Neural cell (in vitro differentiated cells): ENCODE data around the gene VRK1. TPM values are rescaled to one million over a fixed set of nuclear protein-coding genes. Genes with fewer than 3 reads are reported as not detected.

Experiments used
- H2AFZ ChIP-seq: fragments of 200-600, 300-800 bp; sonication (generic), shearing (Covaris generic); 2 replicates; pipeline ENCODE4 v1.6.0; 2014; ENCODE audit warnings: low read depth, mild to moderate bottlenecking, antibody characterized with exemption, low read length, moderate library complexity
- H3F3A ChIP-seq: fragments of 200-600 bp; shearing (Covaris generic); 2 replicates; pipeline ENCODE4 v1.6.1; 2016; ENCODE audit warnings: mild to moderate bottlenecking, moderate library complexity, mixed read lengths, antibody characterized with exemption, low read length; ENCODE audit not compliant: insufficient read depth, poor library complexity, severe bottlenecking
- H3K27ac ChIP-seq: fragments of 200-600, 300-800 bp; sonication (generic), shearing (Covaris generic); 2 replicates; pipeline ENCODE4 v1.5.1; 2014; ENCODE audit warnings: mild to moderate bottlenecking, low read length, moderate library complexity
- H3K27me3 ChIP-seq: fragments of 300-800, 200-600 bp; sonication (generic), shearing (Covaris generic); 2 replicates; pipeline ENCODE4 v1.6.0; 2014; ENCODE audit warnings: mild to moderate bottlenecking, low read depth, low read length, moderate library complexity; ENCODE audit not compliant: insufficient read depth
- H3K36me3 ChIP-seq: fragments of 300-800, 200-600 bp; sonication (generic), shearing (Covaris generic); 2 replicates; pipeline ENCODE4 v1.5.1; 2014; ENCODE audit warnings: mild to moderate bottlenecking, antibody characterized with exemption, low read length, moderate library complexity; ENCODE audit not compliant: insufficient read depth
- H3K4me2 ChIP-seq: fragments of 300-800, 200-600 bp; sonication (generic), shearing (Covaris generic); 2 replicates; pipeline ENCODE4 v1.6.0; 2014; ENCODE audit warnings: mild to moderate bottlenecking, low read length
- H3K4me3 ChIP-seq: fragments of 300-800, 200-600 bp; sonication (generic), shearing (Covaris generic); 2 replicates; pipeline ENCODE4 v1.5.1; 2014; ENCODE audit warnings: mild to moderate bottlenecking, low read length, moderate library complexity
- H3K79me2 ChIP-seq: fragments of 200-600 bp; shearing (Covaris generic); replicated peaks from 2 replicates; pipeline ENCODE4 v1.6.0; 2014; ENCODE audit warnings: mild to moderate bottlenecking, low read length, moderate library complexity; ENCODE audit not compliant: insufficient read depth
- H3K9ac ChIP-seq: fragments of 300-800, 200-600 bp; sonication (generic), shearing (Covaris generic); 2 replicates; pipeline ENCODE4 v1.6.1; 2016; ENCODE audit warnings: mild to moderate bottlenecking, low read length, mixed read lengths
- H3K9me2 ChIP-seq: fragments of 200-600 bp; shearing (Covaris generic); 2 replicates; pipeline ENCODE4 v1.6.1; 2016; ENCODE audit warnings: mild to moderate bottlenecking, low read length, mixed read lengths; ENCODE audit not compliant: insufficient read depth
- H3K9me3 ChIP-seq: fragments of 200-600, 300-800 bp; sonication (generic), shearing (Covaris generic); 2 replicates; pipeline ENCODE4 v1.6.1; 2016; ENCODE audit warnings: mild to moderate bottlenecking, mixed run types, low read length, moderate library complexity, mixed read lengths
- H4K20me1 ChIP-seq: fragments of 200-600 bp; shearing (Covaris generic); 2 replicates; pipeline ENCODE4 v1.6.1; 2016; ENCODE audit warnings: mild to moderate bottlenecking, mixed run types; ENCODE audit not compliant: insufficient read depth
- EP300 ChIP-seq: fragments of 450-650 bp; conservative IDR thresholded peaks from 2 replicates; pipeline ENCODE4 v1.6.1; 2014; ENCODE audit warnings: antibody characterized with exemption, mild to moderate bottlenecking, moderate library complexity; ENCODE audit not compliant: poor library complexity, severe bottlenecking
- EZH2 ChIP-seq: fragments of 200-600, 300-800 bp; shearing (Covaris generic), sonication (generic); IDR thresholded peaks from 2 replicates; pipeline ENCODE4 v1.6.1; 2014; ENCODE audit warnings: antibody characterized with exemption, low read length, borderline replicate concordance, mild to moderate bottlenecking; ENCODE audit not compliant: insufficient read depth, poor library complexity, severe bottlenecking
- MXI1 ChIP-seq: fragments of 450-650 bp; conservative IDR thresholded peaks from 2 replicates; pipeline ENCODE4 v1.6.1; 2014; ENCODE audit warnings: antibody characterized with exemption, mild to moderate bottlenecking; ENCODE audit not compliant: poor library complexity, severe bottlenecking
- POLR2AphosphoS5 ChIP-seq: IDR thresholded peaks from 2 replicates; pipeline ENCODE4 v1.6.1; 2012
- RAD21 ChIP-seq: fragments of 450-650 bp; conservative IDR thresholded peaks from 2 replicates; pipeline ENCODE4 v1.6.1; 2014; ENCODE audit warnings: antibody characterized with exemption, mild to moderate bottlenecking, moderate library complexity
- SMC3 ChIP-seq: fragments of 450-650 bp; conservative IDR thresholded peaks from 2 replicates; pipeline ENCODE4 v1.6.1; 2014; ENCODE audit warnings: antibody characterized with exemption, mild to moderate bottlenecking, moderate library complexity; ENCODE audit not compliant: poor library complexity
- TAF1 ChIP-seq: IDR thresholded peaks from 2 replicates; pipeline ENCODE4 v1.6.1; 2012; ENCODE audit warnings: low read depth
- polyA plus RNA-seq: library from polyadenylated mRNA; depleted of rRNA; stranded (reverse); fragments of >200 nt; gene quantifications from 2 replicates; pipeline ENCODE4 v1.2.3, GENCODE V29; 2014
- TF ChIP-seq, protein P1 (sequence below): IDR thresholded peaks from 2 replicates; pipeline ENCODE4 v1.6.1; 2012; ENCODE audit warnings: borderline replicate concordance
- TF ChIP-seq, protein P2 (sequence below): fragments of 450-650 bp; IDR thresholded peaks from 2 replicates; pipeline ENCODE4 v1.5.1; 2014; ENCODE audit warnings: antibody characterized with exemption, mild to moderate bottlenecking, moderate library complexity; ENCODE audit not compliant: poor library complexity, severe bottlenecking

VRK1 gene
- polyA plus RNA-seq, 1 donor from 2014 or later, result 86.0 TPM

DNA sequence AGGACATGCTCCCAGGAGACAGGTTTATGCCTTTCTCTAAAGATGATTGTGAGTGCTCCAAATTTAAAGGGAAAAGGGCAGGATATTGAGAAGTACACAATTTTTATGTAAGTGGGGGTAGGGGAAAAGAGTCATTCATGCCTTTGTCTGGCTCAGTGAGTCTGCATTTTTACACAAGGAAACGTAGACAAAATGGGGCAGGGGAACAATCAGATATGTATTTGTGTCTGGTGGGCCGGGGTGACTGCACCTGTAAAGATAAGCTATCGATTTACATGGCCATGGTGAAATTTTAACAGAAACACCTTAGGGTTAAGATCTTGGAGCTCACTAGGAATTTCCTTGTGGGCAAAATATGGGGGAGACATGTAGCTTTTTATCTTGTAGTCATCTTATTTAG is 123.6 kb downstream of the VRK1 start:
- Histone ChIP-seq H3K9ac (no peak overlapping the region), H3K9me3 (peaks cover 8% of the 10 kb centered on the region), H3K27ac (no peak overlapping the region), H3K27me3 (no peaks in the 10 kb centered on the region), H3K4me3 (no peak overlapping the region), H4K20me1 (no peaks in the 10 kb centered on the region), H3K79me2 (no peaks in the 10 kb centered on the region), H3K4me2 (no peak overlapping the region), H3K36me3 (no peaks in the 10 kb centered on the region), H3F3A (no peaks in the 10 kb centered on the region), H3K9me2 (no peaks in the 10 kb centered on the region), H2AFZ (no peak overlapping the region)
- TF ChIP-seq EZH2 (no peak), RAD21 (no peak), TAF1 (no peak), SMC3 (no peak)
- TF ChIP-seq, protein P1, sequence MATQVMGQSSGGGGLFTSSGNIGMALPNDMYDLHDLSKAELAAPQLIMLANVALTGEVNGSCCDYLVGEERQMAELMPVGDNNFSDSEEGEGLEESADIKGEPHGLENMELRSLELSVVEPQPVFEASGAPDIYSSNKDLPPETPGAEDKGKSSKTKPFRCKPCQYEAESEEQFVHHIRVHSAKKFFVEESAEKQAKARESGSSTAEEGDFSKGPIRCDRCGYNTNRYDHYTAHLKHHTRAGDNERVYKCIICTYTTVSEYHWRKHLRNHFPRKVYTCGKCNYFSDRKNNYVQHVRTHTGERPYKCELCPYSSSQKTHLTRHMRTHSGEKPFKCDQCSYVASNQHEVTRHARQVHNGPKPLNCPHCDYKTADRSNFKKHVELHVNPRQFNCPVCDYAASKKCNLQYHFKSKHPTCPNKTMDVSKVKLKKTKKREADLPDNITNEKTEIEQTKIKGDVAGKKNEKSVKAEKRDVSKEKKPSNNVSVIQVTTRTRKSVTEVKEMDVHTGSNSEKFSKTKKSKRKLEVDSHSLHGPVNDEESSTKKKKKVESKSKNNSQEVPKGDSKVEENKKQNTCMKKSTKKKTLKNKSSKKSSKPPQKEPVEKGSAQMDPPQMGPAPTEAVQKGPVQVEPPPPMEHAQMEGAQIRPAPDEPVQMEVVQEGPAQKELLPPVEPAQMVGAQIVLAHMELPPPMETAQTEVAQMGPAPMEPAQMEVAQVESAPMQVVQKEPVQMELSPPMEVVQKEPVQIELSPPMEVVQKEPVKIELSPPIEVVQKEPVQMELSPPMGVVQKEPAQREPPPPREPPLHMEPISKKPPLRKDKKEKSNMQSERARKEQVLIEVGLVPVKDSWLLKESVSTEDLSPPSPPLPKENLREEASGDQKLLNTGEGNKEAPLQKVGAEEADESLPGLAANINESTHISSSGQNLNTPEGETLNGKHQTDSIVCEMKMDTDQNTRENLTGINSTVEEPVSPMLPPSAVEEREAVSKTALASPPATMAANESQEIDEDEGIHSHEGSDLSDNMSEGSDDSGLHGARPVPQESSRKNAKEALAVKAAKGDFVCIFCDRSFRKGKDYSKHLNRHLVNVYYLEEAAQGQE, result no peak
- TF ChIP-seq, protein P2, sequence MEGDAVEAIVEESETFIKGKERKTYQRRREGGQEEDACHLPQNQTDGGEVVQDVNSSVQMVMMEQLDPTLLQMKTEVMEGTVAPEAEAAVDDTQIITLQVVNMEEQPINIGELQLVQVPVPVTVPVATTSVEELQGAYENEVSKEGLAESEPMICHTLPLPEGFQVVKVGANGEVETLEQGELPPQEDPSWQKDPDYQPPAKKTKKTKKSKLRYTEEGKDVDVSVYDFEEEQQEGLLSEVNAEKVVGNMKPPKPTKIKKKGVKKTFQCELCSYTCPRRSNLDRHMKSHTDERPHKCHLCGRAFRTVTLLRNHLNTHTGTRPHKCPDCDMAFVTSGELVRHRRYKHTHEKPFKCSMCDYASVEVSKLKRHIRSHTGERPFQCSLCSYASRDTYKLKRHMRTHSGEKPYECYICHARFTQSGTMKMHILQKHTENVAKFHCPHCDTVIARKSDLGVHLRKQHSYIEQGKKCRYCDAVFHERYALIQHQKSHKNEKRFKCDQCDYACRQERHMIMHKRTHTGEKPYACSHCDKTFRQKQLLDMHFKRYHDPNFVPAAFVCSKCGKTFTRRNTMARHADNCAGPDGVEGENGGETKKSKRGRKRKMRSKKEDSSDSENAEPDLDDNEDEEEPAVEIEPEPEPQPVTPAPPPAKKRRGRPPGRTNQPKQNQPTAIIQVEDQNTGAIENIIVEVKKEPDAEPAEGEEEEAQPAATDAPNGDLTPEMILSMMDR, result no peak

DNA sequence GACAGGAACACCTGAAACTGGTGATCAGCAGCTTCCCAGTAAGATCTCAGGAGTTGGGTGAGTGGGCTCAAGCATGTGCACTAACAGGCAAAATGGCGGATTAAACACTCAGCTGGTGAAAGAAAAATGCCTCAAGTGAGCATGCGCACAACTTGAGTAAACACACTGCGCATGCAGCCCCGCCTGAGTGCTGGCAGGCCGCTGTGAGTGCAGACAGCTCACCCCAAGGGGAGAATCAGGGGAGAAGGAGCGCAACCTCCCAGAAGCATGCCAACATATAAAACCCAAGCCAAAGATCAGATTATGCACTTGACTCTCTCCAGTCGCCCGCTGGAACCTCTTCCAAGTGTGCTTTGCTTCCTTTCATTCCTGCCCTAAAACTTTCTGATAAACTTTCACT is 125.8 kb downstream of the VRK1 start:
- Histone ChIP-seq H3K9ac (no peak overlapping the region), H3K9me3 (peaks cover 8% of the 10 kb centered on the region), H3F3A (no peaks in the 10 kb centered on the region), H3K27me3 (no peaks in the 10 kb centered on the region), H3K4me3 (no peak overlapping the region), H3K27ac (no peak overlapping the region), H2AFZ (no peak overlapping the region), H3K36me3 (no peaks in the 10 kb centered on the region), H4K20me1 (no peaks in the 10 kb centered on the region), H3K4me2 (no peak overlapping the region), H3K79me2 (no peaks in the 10 kb centered on the region), H3K9me2 (no peaks in the 10 kb centered on the region)
- TF ChIP-seq POLR2AphosphoS5 (no peak), EP300 (no peak)

DNA sequence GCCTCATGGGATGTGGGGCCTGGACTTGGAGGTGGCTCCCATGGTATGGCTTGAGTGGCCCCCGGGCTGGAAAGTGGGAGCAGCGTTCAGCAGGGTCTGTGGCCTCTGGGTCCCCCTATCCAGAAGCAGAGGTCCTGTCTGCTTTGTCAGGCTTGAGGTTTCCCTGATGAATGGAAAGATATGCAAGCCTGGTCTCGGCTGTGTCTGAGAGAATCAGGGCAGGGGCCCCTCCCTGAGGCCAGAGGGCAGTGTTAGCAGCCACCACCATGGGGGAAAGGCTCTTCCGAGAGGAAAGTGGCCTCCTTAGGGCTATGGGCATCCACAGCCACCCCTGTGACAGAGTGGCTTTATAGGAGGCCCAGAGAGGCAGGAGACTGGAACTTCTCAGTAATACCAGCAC is 128.2 kb downstream of the VRK1 start:
- Histone ChIP-seq H3K4me2 (no peak overlapping the region), H4K20me1 (no peaks in the 10 kb centered on the region), H3K4me3 (no peak overlapping the region), H3F3A (peaks cover 3% of the 10 kb centered on the region), H3K27ac (no peak overlapping the region), H3K9me3 (peaks cover 8% of the 10 kb centered on the region), H3K27me3 (no peaks in the 10 kb centered on the region), H2AFZ (no peak overlapping the region), H3K79me2 (no peaks in the 10 kb centered on the region), H3K9ac (no peak overlapping the region), H3K9me2 (no peaks in the 10 kb centered on the region), H3K36me3 (no peaks in the 10 kb centered on the region)
- TF ChIP-seq EZH2 (no peak), RAD21 (no peak), TAF1 (no peak), EP300 (no peak), SMC3 (no peak), MXI1 (no peak), POLR2AphosphoS5 (no peak)
- TF ChIP-seq, protein P1, result no peak
- TF ChIP-seq, protein P2, result no peak
